Endodermal cell (in vitro differentiated cells): Measurements from ENCODE around the gene KRT84. TPM values are rescaled to one million over a fixed set of nuclear protein-coding genes. Genes with fewer than 3 reads are reported as not detected.
"Not testable (repeated sequence)": the region's sequence is repeated elsewhere in the genome, so short reads cannot be mapped to it uniquely, and the experiment has no call there.

Experiments used
- DNase-seq: peaks from one replicate; pipeline ENCODE4 v3.0.0-alpha.2; 2017
- H3K27ac ChIP-seq: 2 replicates; pipeline ENCODE4 v1.5.1; 2013; ENCODE audit warnings: mild to moderate bottlenecking, low read depth, low read length, moderate library complexity
- H3K27me3 ChIP-seq: 2 replicates; pipeline ENCODE4 v1.6.1; 2013; ENCODE audit warnings: mild to moderate bottlenecking, low read length, moderate library complexity; ENCODE audit not compliant: insufficient read depth, control insufficient read depth, poor library complexity, severe bottlenecking
- H3K36me3 ChIP-seq: 2 replicates; pipeline ENCODE4 v1.7.0; 2013; ENCODE audit warnings: mild to moderate bottlenecking, low read length, moderate library complexity; ENCODE audit not compliant: control insufficient read depth, insufficient read depth
- H3K4me1 ChIP-seq: one replicate; pipeline ENCODE4 v1.7.0; 2013; ENCODE audit warnings: low read length; ENCODE audit not compliant: control insufficient read depth, insufficient read depth
- H3K4me3 ChIP-seq: 2 replicates; pipeline ENCODE4 v1.5.1; 2013; ENCODE audit warnings: mild to moderate bottlenecking, low read length, moderate library complexity
- H3K9ac ChIP-seq: 2 replicates; pipeline ENCODE4 v1.6.1; 2013; ENCODE audit warnings: mild to moderate bottlenecking, low read length, moderate library complexity; ENCODE audit not compliant: poor library complexity, severe bottlenecking; ENCODE audit errors: extremely low read depth
- H3K9me3 ChIP-seq: 2 replicates; pipeline ENCODE4 v1.6.1; 2013; ENCODE audit warnings: mild to moderate bottlenecking, low read length, moderate library complexity; ENCODE audit not compliant: control insufficient read depth
- H3K27ac Mint-ChIP-seq: 2 replicates; pipeline ENCODE4 v1.8.0; 2020; ENCODE audit warnings: mixed read lengths
- H3K27me3 Mint-ChIP-seq: 2 replicates; pipeline ENCODE4 v1.8.0; 2021; ENCODE audit warnings: mild to moderate bottlenecking, mixed read lengths; ENCODE audit not compliant: insufficient read depth
- H3K36me3 Mint-ChIP-seq: 2 replicates; pipeline ENCODE4 v1.8.0; 2020; ENCODE audit warnings: low read depth, mixed read lengths
- H3K4me1 Mint-ChIP-seq: 2 replicates; pipeline ENCODE4 v1.8.0; 2020; ENCODE audit warnings: mixed read lengths
- H3K4me3 Mint-ChIP-seq: 2 replicates; pipeline ENCODE4 v1.8.0; 2020; ENCODE audit warnings: mild to moderate bottlenecking, moderate library complexity, mixed read lengths
- H3K9me3 Mint-ChIP-seq: 2 replicates; pipeline ENCODE4 v1.8.0; 2020; ENCODE audit warnings: mild to moderate bottlenecking, mixed read lengths
- WGBS, 2 experiments: methylation state at CpG; one replicate each; pipeline versions ENCODE4 v1.1.5 to v1.1.7; 2013; ENCODE audit warnings: missing lambda C conversion rate in 2 of 2, mixed read lengths in 1 of 2; ENCODE audit not compliant: insufficient coverage in 1 of 2, insufficient read length in 1 of 2; 5-methylcytosine and 5-hydroxymethylcytosine counted together
- total RNA-seq, 2 donors: library from RNA; stranded (reverse); fragmentation: NEBNext Ultra II Directional in 1 of 2; extraction: Animal tissue kit (Norgen Biotek cat#: 25700) in 1 of 2; gene quantifications; 2 replicates in 1 of 2; 3 replicates in 1 of 2; pipeline ENCODE4 v1.2.1, GENCODE V29; 2021
- TF ChIP-seq, protein P1 (sequence below): fragments of 200-600 bp; sonication (generic); conservative IDR thresholded peaks from 2 replicates; pipeline ENCODE4 v1.5.0; 2021; ENCODE audit warnings: antibody characterized with exemption, mild to moderate bottlenecking

Gene KRT84
- total RNA-seq, 2 donors from 2014 or later, result not detected

DNA sequence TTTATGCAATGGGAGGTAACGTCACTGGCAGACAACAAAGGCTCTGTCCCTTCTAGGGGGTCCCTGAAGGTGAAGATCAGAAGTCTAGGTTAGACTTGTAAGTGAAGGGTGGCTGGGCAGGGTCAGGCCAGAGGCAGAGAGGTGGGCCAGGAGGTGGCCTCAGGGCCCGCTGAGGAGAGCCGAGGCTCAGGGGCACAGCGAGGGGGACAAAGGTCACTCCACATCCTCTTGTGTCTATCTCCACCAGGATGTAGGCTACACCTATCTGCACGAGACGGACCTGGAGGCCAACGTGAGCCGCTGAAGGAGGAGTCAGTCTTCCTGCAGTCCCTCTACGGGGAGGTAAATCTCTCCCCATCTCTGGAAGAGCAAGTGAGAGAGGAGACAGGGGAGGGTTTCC is 38.4 kb downstream of the KRT84 start:
- WGBS, 2 experiments, result 79 to 83% methylated on average over 1 to 9 of the region's 9 CpGs
- H3K36me3 ChIP-seq, result no peaks in the 10 kb centered on the region
- TF ChIP-seq, protein P1, sequence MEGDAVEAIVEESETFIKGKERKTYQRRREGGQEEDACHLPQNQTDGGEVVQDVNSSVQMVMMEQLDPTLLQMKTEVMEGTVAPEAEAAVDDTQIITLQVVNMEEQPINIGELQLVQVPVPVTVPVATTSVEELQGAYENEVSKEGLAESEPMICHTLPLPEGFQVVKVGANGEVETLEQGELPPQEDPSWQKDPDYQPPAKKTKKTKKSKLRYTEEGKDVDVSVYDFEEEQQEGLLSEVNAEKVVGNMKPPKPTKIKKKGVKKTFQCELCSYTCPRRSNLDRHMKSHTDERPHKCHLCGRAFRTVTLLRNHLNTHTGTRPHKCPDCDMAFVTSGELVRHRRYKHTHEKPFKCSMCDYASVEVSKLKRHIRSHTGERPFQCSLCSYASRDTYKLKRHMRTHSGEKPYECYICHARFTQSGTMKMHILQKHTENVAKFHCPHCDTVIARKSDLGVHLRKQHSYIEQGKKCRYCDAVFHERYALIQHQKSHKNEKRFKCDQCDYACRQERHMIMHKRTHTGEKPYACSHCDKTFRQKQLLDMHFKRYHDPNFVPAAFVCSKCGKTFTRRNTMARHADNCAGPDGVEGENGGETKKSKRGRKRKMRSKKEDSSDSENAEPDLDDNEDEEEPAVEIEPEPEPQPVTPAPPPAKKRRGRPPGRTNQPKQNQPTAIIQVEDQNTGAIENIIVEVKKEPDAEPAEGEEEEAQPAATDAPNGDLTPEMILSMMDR, result no peak
- no peaks in the 10 kb centered on the region for H3K27me3 ChIP-seq
- Mint-ChIP-seq H3K36me3 (no peaks in the 10 kb centered on the region), H3K27ac (no peak overlapping the region), H3K9me3 (peaks cover 7% of the 10 kb centered on the region), H3K27me3 (peaks cover 1% of the 10 kb centered on the region), H3K4me3 (no peak overlapping the region), H3K4me1 (peaks cover 4% of the 10 kb centered on the region)
- no peaks in the 10 kb centered on the region for H3K4me1 ChIP-seq
- H3K4me3 ChIP-seq, result no peak overlapping the region
- DNase-seq, result no peak
- no peak overlapping the region for H3K9ac ChIP-seq
- H3K27ac ChIP-seq, result no peak overlapping the region
- H3K9me3 ChIP-seq, result peaks cover 7% of the 10 kb centered on the region

DNA sequence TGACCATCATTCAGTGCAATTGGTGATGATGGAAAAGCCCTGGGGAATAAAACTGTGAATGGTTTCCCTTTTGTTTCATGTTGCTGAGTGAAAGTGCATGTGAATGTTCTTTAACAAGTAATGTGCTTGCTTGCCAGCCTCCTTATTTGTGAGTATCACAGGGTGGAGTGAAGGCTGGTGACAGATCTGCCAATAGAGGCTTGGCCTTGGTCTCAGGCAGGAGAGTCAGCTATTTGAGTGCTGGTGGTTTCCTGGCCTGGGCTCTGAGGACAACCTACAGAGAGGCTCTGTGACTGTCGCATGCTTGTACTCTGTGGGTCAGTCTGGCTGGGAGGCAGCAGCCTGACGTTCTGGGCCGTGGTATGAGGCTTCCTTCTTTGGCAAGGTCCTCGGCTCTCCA is 38.9 kb downstream of the KRT84 start:
- Histone ChIP-seq H3K4me3 (no peak overlapping the region), H3K9me3 (peaks cover 7% of the 10 kb centered on the region), H3K36me3 (no peaks in the 10 kb centered on the region), H3K27ac (no peak overlapping the region), H3K9ac (no peak overlapping the region), H3K4me1 (no peaks in the 10 kb centered on the region), H3K27me3 (no peaks in the 10 kb centered on the region)
- Mint-ChIP-seq H3K36me3 (no peaks in the 10 kb centered on the region), H3K27ac (no peak overlapping the region), H3K4me1 (peaks cover 4% of the 10 kb centered on the region), H3K9me3 (peaks cover 7% of the 10 kb centered on the region), H3K4me3 (no peak overlapping the region), H3K27me3 (peaks cover 4% of the 10 kb centered on the region)
- TF ChIP-seq, protein P1, result no peak
- 0 to 60% methylated on average over 1 to 4 of the region's 4 CpGs for WGBS, 2 experiments
- no peak for DNase-seq

DNA sequence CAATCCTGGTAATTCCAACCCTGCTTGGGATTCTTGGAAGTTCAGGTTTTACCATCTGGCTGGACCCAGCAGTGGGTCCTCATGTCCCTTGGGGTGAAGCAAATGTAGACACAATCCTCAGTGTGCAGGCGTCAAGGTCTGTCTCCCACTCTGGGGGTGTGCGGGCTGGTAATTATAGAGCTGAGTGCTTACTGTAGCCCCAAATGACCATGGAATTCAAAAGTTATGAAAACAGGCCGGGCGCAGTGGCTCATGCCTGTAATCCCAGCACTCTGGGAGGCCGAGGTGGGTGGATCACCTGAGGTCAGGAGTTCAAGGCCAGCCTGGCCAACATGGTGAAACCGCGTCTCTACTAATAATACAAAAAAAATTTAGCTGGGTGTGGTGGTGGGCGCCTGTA is 40.4 kb downstream of the KRT84 start:
- H3K9me3 ChIP-seq, H3K4me3 ChIP-seq, H3K27ac ChIP-seq, H3K9ac ChIP-seq, H3K27me3 ChIP-seq, H3K4me1 ChIP-seq, H3K27ac Mint-ChIP-seq, H3K27me3 Mint-ChIP-seq, H3K9me3 Mint-ChIP-seq, DNase-seq, H3K36me3 Mint-ChIP-seq, H3K36me3 ChIP-seq, H3K4me1 Mint-ChIP-seq, H3K4me3 Mint-ChIP-seq: not testable (repeated sequence)
- WGBS, 2 experiments, result 94 to 100% methylated on average over 3 to 5 of the region's 8 CpGs

DNA sequence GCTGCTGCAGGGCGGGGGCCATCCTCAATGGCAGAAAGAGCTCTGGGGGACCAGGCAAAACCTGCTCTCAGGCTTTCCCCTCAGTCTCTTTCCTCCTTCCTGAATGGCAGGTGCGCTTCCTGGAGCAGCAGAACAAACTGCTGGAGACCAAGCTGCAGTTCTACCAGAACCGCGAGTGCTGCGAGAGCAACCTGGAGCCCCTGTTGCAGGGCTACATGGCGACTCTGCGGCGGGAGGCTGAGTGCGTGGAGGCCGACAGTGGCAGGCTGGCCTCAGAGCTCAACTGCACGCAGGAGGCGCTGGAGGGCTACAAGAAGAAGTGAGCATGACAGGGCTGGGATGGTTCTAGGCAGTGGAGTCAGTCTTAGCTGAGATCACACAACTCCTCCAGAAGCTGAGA is 41.3 kb downstream of the KRT84 start:
- H3K4me3 ChIP-seq, result no peak overlapping the region
- no peak for DNase-seq
- no peak overlapping the region for H3K27ac Mint-ChIP-seq
- no peaks in the 10 kb centered on the region for H3K36me3 Mint-ChIP-seq
- H3K9ac ChIP-seq, result no peak overlapping the region
- no peaks in the 10 kb centered on the region for H3K4me1 ChIP-seq
- no peaks in the 10 kb centered on the region for H3K27me3 ChIP-seq
- peaks cover 7% of the 10 kb centered on the region for H3K9me3 ChIP-seq
- TF ChIP-seq, protein P1, result no peak
- no peak overlapping the region for H3K4me3 Mint-ChIP-seq
- WGBS, 2 experiments, result 90 to 100% methylated on average over 1 to 12 of the region's 12 CpGs
- no peaks in the 10 kb centered on the region for H3K36me3 ChIP-seq
- peaks cover 7% of the 10 kb centered on the region for H3K9me3 Mint-ChIP-seq
- H3K27ac ChIP-seq, result no peak overlapping the region
- H3K27me3 Mint-ChIP-seq, result peaks cover 4% of the 10 kb centered on the region
- H3K4me1 Mint-ChIP-seq, result peaks cover 4% of the 10 kb centered on the region
